HG02973 (cell line): ENCODE results near the gene IMPDH1.

ENCODE experiments used
- ATAC-seq: cut with Tn5 transposase; IDR thresholded peaks from one replicate; pipeline ENCODE4 v1.9.1; 2021; ENCODE audit warnings: moderate library complexity; ENCODE audit not compliant: unreplicated experiment

Gene IMPDH1

DNA sequence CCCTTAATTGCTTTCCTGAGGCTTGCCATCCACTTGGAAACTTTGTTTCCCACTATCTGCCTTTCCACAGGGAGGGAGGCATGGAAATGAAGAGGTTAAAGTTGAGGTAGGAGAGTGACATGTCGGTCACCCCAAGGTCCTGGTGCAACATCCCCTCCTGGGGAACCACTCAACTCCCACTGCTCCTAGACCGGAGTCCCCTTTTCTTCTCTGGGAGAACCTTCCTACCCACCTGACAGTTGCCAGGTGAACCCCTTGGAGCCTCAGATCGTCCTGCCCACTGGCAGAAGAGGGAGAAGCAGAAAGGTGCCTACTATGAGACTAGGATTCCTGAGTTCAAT, 21.7 kb downstream of the IMPDH1 start:
- ATAC-seq = no peak

GRCh38 chr7:128387216-128388144, 22.3 kb downstream of the IMPDH1 start:
- peak; percentile 73 for ATAC-seq

DNA sequence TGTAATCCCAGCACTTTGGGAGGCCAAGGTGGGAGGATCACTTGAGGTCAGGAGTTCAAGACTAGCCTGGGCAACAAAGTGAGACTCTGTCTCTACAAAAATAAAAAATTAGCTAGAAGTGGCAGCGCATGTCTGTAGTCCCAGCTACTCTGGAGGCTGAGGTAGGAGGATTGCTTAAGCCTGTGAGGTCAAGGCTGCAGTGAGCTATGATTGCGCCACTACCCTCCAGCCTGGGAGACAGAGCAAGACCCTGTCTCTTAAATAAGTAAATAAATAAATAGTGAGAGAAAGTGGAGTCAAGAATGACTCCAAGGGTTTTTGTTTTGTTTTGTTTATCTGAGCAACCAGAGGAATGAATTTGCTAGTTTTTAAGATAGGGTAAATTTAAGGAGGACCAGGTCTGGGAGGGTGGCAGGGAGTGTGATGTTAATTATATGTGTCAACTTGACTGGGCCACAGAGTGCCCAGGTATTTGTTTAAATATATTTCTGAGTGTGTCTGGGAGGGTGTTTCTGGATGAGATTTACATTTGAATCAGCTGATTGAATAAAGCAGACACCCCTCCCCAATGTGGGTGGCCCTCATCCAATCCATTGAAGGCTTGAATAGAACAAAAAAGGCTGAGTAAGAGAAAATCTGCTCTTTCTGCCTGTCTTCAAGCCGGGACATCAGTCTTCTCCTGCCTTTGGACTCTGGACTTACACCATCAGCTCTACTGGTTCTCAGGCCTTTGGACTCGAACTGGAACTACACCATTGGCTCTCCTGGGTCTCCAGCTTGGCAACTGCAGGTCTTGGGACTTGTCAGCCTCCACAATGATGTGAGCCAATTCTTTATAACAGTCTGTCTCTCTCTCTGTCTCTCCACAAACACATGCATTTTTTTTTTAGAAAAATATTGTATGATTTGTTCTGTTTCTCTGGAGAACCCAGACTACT, 23.5 kb downstream of the IMPDH1 start:
- no peak for ATAC-seq

GRCh38 chr7:128384726-128385125, 25.1 kb downstream of the IMPDH1 start:
- no peak for ATAC-seq

GRCh38 chr7:128383776-128384175, 26.0 kb downstream of the IMPDH1 start:
- ATAC-seq = no peak

DNA sequence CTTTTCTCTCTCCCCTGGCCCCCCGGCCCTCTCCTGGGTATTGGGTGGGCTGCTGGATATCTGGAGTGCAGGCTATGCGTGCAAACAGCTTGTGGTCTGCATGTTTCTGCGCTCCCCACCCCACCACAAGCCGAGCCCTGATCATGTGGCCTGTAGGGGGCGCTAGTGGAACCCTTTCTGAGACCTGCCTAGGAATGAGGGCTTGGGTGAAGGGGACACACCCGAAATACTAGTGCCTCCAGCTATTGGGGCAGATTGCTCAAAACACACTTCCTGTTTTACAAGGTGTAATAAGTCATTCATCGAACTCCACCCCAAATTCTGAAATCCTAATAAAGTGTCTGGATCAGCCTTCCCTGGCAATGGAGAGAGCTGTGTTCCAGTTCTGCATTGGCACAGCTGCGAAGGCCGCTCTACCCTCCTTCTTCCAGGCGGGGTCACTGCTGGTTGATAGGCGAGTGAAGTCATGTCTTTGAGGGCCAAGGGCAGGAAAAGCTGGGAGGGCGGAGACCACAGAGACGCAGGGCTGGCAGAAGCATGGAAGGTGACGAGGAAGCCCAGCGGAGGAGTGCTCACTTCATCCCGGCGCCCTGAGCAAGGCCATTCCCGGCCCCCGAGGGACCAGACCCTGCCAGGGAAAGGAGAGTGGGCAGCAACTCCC, 28.5 kb downstream of the IMPDH1 start:
- no peak for ATAC-seq

DNA sequence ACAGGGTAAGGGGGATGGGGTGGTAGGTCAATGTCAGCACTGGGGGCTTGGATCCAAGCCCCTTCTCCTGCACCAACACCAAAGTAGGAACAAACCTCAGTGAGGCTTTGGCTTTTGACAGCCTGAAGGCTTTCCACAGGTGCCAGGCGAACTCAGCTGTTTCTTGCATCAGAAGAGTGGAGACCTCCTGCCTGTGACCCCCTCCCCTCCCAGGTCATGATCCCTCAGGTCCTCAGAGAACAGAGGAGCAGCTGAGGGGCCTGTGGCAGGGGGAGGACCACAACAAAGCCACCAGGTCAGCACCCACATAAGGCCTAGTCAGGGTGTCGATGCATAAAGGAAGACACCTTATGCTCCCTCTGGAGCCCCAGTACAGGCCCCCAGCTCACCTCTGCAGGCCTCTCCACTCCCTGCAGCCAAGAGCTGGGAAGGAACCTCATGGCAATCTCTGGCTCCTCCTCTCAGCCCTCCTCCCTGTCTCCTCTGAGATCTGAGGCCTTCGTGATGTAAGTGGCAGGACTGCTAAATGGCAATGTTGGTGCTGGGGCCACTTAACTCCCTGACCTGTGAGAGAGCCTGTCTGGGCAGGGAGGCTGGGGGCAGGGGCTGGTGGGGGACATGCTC, 29.2 kb downstream of the IMPDH1 start:
- no peak for ATAC-seq

GRCh38 chr7:128379900-128380479, 29.8 kb downstream of the IMPDH1 start:
- no peak for ATAC-seq

- no peak for ATAC-seq
Measured at GRCh38 chr7:128378637-128379036, 31.1 kb downstream of the IMPDH1 start.

GRCh38 chr7:128376077-128376476, 33.7 kb downstream of the IMPDH1 start:
- ATAC-seq = no peak

GRCh38 chr7:128374041-128374440, 35.7 kb downstream of the IMPDH1 start:
- no peak for ATAC-seq

GRCh38 chr7:128373606-128374005, 36.2 kb downstream of the IMPDH1 start:
- ATAC-seq = no peak

GRCh38 chr7:128370491-128370890, 39.3 kb downstream of the IMPDH1 start:
- no peak for ATAC-seq

DNA sequence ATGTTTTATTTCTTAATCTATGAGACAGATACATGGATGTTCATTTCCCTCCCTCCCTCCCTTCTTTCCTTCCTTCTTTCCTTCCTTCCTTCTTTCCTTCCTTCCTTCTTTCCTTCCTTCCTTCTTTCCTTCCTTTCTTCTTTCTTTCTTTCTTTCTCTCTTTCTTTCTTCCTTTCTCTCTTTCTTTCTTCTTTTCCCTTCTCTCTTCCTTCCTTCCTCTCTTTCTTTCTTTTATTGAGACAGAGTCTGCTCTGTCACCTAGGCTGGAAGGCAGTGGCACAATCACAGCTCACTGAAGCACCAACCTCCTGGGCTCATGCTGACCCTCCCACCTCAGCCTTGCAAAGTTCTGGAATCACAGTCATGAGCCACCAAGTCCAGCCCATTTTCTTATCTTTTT, 42.8 kb downstream of the IMPDH1 start:
- ATAC-seq = no peak

DNA sequence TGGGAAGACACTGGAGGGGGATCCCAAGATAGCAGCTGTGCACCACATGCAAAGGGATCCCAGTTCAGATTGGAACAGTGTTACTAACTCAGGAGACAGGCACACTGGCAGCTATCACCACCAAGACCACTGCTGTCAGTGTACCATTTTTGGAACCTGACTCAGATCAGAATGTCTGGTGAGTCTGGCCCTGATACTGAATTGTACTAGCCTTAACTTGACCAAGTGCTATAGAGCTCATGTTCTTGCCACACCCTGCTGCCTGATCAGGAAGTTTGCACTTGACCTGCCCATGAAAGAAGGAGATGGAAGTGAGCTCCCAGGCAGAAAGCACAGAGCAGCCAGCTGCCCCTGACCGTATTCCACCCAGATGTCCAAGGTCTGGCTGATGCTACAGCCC, 43.5 kb downstream of the IMPDH1 start:
- no peak for ATAC-seq

DNA sequence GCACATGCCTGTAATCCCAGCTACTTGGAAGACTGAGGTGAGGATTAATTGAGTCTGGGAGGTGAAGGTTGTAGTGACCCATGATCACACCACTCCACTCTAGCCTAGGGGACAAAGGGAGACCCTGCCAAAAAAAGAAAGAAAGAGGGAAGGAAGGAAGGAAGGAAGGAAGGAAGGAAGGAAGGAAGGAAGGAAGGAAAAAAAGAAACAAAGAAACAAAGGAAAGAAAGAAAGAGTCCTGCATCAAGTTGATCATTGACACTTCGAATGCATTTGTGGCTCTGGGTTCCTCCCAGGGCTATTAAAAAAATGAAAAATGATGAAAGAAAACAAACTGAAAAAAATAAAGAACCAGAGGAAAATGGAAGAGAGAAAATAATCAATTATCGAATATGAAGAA, 44.4 kb downstream of the IMPDH1 start:
- ATAC-seq = no peak

- no peak for ATAC-seq
Measured at GRCh38 chr7:128364166-128364870, 45.5 kb downstream of the IMPDH1 start.

GRCh38 chr7:128363261-128363721, 46.5 kb downstream of the IMPDH1 start:
- ATAC-seq = no peak

DNA sequence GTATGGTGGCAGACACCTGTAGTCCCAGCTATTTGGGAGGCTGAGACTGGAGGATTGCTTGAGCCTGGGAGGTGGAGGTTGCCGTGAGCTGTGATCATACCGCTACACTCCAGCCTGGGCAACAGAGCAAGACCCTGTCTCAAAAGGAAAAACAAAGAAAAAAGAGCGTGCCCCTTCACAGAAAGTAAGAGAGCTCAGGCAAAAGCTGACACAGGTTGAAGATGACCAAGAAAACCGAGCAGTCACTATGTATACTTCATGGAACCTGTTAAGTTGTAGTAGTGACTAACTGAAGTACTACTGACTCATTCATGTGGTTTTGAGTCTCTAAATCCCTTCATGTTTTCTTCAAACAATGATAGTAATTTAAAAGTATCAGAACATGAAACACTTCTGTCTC, 47.1 kb downstream of the IMPDH1 start:
- ATAC-seq = no peak
